Sciatic nerve (tissue), 2 donors: ENCODE results near the gene SLC17A7. TPM values are rescaled to one million over a fixed set of nuclear protein-coding genes. Genes with fewer than 3 reads are reported as not detected.
"Not testable (repeated sequence)": the region's sequence is repeated elsewhere in the genome, so short reads cannot be mapped to it uniquely, and the experiment has no call there.

Source experiments
- ATAC-seq: fragments of 200-7000 bp; cut with Tn5 transposase; one replicate; pipeline ENCODE4 v1.9.1; 2020; ENCODE audit warnings: mild to moderate bottlenecking, moderate library complexity
- DNase-seq: peaks from one replicate; pipeline ENCODE4 v3.0.0-alpha.2; 2020; ENCODE audit warnings: low spot score
- intact Hi-C: fragments of 100-400 bp; cut with DNase I; formaldehyde crosslinking; loops from one replicate; pipeline ENCODE4 v1.14.2; 2022
- total RNA-seq: library from RNA; stranded (reverse); fragmentation: NEBNext Ultra II Directional; extraction: Animal tissue kit (Norgen Biotek cat#: 25700); gene quantifications from one replicate; pipeline ENCODE4 v1.2.1, GENCODE V29; 2021
- donor health status: DM: no; HTN: no; CAD: no.
- donor health status: DM: no; HTN: no; CAD: no.

The SLC17A7 gene
- total RNA-seq, 1 donor from 2014 or later, result 3.8 TPM

DNA sequence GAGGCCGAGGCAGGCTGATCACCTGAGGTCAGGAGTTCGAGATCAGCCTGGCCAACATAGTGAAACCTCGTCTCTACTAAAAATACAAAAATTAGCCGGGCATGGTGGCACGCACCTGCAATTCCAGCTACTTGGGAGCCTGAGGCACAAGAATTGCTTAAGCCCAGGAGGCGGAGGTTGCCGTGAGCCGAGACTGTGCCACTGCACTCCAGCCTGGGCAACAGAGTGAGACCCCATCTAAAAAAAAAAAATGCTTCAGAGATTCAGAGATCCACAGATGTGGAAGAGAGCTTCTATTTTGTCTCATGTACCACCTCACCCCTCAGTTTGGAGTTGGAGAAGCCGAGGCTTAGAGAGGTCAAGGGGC lies 32.2 kb upstream of the SLC17A7 start:
- ATAC-seq, intact Hi-C loops, DNase-seq: not testable (repeated sequence)

DNA sequence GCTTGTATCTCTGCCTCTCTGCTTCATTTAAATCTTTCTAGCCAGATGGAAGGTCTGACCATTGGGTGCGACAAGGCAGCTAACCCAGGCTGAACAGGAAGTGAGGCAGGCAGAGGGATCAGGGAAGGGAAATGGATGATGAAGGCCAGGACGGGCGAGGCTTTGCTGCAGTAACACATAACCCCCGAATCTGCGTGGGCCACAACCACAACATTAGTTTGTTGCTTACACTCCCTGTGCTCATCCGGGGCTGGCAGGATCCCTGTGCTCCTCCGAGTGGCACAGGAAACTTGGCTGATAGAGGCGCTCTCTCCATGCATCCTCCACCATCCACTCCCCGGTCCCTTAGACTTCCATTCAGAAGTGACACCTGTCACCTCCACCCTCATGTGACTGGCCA lies 31.6 kb upstream of the SLC17A7 start:
- no peak for DNase-seq
- no peak for ATAC-seq
- intact Hi-C loops, result no loop called here

- DNase-seq, result no peak
- intact Hi-C loops, result no loop called here
- ATAC-seq, result no peak
Measured at GRCh38 chr19:49470615-49470978, 29.3 kb upstream of the SLC17A7 start.

DNA sequence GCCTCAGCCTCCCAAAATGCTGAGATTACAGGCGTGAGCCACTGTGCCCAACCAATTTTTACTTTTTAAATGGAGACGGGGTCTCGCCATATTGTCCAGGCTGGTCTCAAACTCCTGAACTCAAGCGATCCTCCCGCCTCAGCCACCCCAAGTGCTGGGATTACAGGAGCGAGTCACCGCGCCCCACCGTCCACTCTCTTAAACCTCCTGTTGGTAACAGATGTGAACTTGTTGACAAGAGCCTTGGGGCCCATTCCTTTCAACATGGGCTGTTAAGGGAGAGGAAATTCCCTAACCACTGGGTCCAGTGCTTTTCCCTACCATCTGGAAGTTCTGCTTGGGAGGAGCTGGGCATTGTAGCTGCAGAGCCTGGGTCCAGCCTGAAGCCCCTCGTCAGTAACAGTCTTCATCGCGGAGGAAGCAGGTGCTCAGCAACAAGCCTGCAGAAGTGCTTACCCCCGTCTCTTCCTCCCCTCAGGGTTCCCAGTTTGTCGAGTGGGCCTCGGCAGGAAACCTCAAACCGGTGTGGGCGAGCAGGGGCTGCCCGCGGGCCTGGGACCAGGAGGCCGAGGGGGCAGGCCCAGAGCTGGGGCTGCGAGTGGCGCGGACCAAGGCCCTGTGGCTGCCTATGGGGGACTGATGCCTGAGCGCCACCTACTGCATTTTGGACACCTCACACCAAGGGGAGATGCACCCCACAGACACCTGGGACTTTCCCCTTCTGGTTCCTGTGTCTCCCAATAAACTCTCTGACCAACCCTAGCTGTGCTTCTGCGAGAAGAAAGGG lies 28.7 kb upstream of the SLC17A7 start:
- no peak for DNase-seq
- intact Hi-C loops, result no loop called here

DNA sequence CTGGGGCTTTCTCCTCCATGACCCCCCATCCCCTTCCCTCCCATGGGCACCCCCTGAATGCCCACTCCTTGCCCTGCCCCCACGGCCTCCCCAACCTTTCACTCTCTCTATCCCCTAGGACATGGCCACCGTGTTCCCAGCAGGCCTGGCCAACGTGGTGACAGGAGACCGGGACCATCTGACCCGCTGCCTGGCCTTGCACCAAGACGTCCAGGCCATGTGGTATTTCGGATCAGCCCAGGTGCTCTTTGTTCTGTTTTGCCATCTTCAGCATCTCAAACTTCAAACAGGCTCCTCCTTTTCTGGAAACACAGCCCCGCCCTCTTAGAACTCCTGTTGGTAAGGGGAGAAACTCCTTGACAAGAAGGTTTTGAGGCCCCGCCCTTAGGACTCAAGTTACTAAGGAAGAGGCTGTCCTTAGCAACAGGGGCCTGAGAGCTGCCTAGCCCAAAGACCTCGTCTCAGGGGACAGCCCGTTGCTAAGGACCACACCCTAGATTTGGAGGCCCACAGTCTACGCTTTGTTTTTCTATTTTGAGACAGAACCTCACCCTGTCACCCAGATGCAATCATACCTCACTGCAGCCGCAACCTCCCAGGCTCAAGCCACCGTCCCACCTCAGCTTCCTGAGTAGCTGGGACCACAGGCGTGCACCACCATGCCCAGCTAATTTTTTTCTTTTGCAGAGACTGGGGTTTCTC lies 27.6 kb upstream of the SLC17A7 start:
- ATAC-seq (peak; percentile 89), DNase-seq (peak; percentile 81)
- intact Hi-C loops, result no loop called here

More for the DNA sequence above, 28.7 kb upstream of the SLC17A7 start:
- no peak for ATAC-seq

DNA sequence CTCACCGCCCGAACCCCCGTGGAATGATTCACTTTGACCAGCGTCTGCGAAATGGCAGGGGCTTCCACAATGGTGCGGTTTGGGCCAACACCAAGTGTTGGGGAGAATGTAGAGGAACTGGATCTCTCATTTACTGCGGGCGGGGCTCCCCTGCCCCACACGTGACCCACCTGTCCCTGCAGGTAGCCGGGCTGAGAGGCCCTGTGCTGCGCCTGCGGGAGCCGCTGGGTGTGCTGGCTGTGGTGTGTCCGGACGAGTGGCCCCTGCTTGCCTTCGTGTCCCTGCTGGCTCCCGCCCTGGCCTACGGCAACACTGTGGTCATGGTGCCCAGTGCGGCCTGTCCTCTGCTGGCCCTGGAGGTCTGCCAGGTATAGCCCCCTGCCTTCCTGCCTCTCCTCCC lies 26.9 kb upstream of the SLC17A7 start:
- no peak for ATAC-seq
- DNase-seq, result no peak
- intact Hi-C loops, result no loop called here

DNA sequence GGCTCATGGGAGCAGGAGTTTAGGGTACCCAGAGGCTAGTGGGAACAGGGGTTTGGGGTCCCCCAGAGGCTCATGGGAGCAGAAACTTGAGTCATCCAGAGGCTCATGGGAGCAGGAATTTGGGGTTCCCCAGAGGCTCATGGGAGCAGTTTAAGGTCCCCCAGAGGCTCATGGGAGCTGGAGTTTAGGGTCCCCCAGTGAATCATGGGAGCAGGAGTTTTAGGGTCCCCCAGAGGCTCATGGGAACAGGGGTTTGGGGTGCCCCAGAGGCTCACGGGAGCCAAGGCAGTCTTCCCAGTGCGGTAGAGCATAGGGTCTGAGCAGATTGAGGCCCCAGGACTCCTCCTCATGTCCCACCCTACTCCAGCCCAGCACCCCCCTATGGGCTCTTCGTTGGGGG lies 24.0 kb upstream of the SLC17A7 start:
- DNase-seq (no peak), ATAC-seq (no peak)
- intact Hi-C loops, result no loop called here

DNA sequence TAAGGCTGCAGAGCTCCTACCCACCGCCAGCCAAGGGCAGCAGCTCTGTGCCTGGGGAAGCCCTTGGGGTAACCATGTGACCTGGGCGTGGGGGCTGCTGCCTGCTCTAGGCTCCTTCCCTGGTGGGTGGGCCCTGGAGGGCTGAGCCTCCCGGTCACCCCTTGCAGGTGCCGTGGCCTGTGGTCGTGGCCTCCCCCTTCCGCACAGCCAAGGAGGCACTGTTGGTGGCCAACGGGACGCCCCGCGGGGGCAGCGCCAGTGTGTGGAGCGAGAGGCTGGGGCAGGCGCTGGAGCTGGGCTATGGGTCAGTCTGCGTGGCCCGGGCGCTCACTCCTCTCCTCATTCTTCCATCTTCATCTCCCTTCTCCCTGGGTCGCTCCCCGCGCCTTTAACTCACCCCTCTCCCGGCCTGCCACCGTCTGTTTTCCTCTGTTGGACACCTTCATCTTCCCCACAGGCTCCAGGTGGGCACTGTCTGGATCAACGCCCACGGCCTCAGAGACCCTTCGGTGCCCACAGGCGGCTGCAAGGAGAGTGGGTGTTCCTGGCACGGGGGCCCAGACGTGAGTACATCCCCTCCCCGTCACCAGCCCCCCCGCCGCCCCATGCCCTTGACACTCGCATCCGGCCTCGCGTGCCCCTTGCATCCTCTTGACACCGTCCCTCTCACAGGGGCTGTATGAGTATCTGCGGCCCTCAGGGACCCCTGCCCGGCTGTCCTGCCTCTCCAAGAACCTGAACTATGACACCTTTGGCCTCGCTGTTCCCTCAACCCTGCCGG lies 22.8 kb upstream of the SLC17A7 start:
- DNase-seq, result no peak
- ATAC-seq, result no peak
- intact Hi-C loops, result no loop called here

GRCh38 chr19:49462492-49462891 lies 21.2 kb upstream of the SLC17A7 start:
- ATAC-seq, result no peak
- intact Hi-C loops, result no loop called here
- no peak for DNase-seq

DNA sequence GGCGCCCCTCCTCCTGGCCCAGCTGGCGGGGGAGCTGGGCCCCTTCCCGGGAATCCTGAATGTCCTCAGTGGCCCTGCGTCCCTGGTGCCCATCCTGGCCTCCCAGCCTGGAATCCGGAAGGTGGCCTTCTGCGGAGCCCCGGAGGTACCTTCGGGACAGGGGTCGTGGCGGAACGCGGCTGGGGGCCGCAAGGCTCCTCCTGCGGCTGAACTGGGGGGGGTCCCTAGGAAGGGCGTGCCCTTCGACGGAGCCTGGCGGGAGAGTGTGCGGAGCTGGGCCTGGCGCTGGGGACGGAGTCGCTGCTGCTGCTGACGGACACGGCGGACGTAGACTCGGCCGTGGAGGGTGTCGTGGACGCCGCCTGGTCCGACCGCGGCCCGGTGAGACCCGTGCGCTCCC lies 20.3 kb upstream of the SLC17A7 start:
- no peak for ATAC-seq
- no peak for DNase-seq
- intact Hi-C loops, result no loop called here

GRCh38 chr19:49461130-49461529 lies 19.8 kb upstream of the SLC17A7 start:
- ATAC-seq, DNase-seq, intact Hi-C loops: not testable (repeated sequence)

DNA sequence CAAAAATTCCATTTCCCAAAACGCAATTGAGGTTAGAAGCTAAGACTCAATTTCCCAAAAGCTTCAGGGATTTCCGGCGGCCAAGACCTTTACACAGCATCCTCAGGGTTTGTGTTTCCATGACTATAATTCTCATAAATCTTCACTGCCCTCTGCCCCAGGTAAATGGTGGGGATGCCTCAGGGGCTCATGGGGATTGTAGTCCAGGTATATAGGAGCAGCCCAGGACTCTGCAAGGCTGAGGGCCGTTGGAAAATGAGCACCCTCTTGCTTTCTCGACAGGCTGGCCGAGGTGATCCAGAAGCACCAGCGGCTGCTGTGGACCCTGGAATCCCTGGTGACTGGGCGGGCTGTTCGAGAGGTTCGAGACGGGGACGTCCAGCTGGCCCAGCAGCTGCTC lies 18.1 kb upstream of the SLC17A7 start:
- intact Hi-C loops, result no loop called here
- no peak for ATAC-seq
- DNase-seq, result no peak

GRCh38 chr19:49458567-49458903 lies 17.2 kb upstream of the SLC17A7 start:
- DNase-seq (no peak), ATAC-seq (no peak)
- intact Hi-C loops, result no loop called here

GRCh38 chr19:49456326-49456725 lies 15.0 kb upstream of the SLC17A7 start:
- DNase-seq, result no peak
- intact Hi-C loops, result no loop called here
- ATAC-seq, result no peak

- no peak for ATAC-seq
- intact Hi-C loops, result no loop called here
- no peak for DNase-seq
Measured at GRCh38 chr19:49455773-49456172, 14.4 kb upstream of the SLC17A7 start.

- no peak for DNase-seq
- intact Hi-C loops, result loop anchor here (5.0 kb wide), 2 partner anchors 214 to 1911 kb away; partner anchors contain the start of genes BCL2L12 and IRF3
- no peak for ATAC-seq
Measured at GRCh38 chr19:49453757-49454240, 12.5 kb upstream of the SLC17A7 start.

DNA sequence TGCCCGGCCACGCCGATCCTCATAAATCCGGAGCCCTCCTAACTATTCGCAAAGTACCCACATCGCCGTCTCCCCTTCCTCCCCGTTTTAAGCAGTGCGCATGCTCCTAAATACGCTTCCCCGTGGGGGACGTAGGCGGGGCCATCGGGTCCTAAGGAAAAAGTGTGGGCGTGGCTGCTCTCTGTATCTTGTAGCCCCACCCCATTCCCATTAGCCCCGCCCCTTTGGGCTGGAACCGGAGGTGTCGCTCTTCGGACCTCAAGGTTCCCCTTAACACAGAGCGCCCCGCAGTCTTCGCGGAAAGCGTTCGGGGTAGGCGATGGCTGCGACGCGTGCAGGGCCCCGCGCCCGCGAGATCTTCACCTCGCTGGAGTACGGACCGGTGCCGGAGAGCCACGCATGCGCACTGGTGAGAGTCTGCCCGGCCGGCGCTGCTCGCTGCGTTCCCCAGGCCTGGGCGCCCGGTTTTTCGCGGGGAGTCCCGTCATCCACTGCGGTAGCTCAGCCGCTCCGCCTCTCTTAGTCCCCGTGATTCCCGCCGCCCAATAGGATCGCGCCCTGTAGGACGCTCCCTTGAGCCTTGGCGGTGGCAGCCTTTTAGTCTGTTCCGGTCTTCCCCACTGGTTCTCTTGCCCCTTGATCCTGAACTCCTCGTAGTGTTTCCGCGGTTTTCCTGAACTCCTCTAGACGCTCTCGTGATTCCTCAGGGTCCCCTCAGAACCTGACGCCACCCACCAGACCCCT lies 11.9 kb upstream of the SLC17A7 start, which contains the start of gene ALDH16A1:
ALDH16A1 (plus strand) TSS at position 213 of the 744 bp plus-strand sequence; CDS start at position 320, 107 bp downstream.
- peak; percentile 93 for ATAC-seq

GRCh38 chr19:49451430-49452181 lies 10.3 kb upstream of the SLC17A7 start, which contains the start of gene PIH1D1:
Gene PIH1D1, minus strand, starts transcription at chr19:49451814. Its CDS starts 240 bp downstream, at chr19:49451574.
- intact Hi-C loops, result loop anchor here (5.0 kb wide), 2 partner anchors 216 to 1909 kb away; partner anchors contain the start of genes BCL2L12 and IRF3
- peak; percentile 97 for DNase-seq
- ATAC-seq, result peak; percentile 84

More for the DNA sequence above, 11.9 kb upstream of the SLC17A7 start, which contains the start of gene ALDH16A1:
- intact Hi-C loops, result loop anchor here (5.0 kb wide), 2 partner anchors 214 to 1911 kb away; partner anchors contain the start of genes BCL2L12 and IRF3
- peak; percentile 98 for DNase-seq
